IPS-18a (cell line): Measurements from ENCODE around the gene SASH3.

Source experiments
- H3K27ac ChIP-seq: one replicate; pipeline ENCODE4 v1.5.1; 2013; ENCODE audit warnings: low read length
- H3K27me3 ChIP-seq: one replicate; pipeline ENCODE4 v1.6.1; 2013; ENCODE audit warnings: mild to moderate bottlenecking, low read length; ENCODE audit not compliant: control insufficient read depth, insufficient read depth
- H3K36me3 ChIP-seq: one replicate; pipeline ENCODE4 v1.6.1; 2013; ENCODE audit warnings: low read depth, low read length; ENCODE audit not compliant: control insufficient read depth
- H3K4me1 ChIP-seq: one replicate; pipeline ENCODE4 v1.6.1; 2013; ENCODE audit warnings: low read depth, low read length; ENCODE audit not compliant: control insufficient read depth
- H3K4me3 ChIP-seq: one replicate; pipeline ENCODE4 v1.5.1; 2013; ENCODE audit warnings: low read length
- H3K9ac ChIP-seq: one replicate; pipeline ENCODE4 v1.6.1; 2013; ENCODE audit warnings: mild to moderate bottlenecking, low read length, moderate library complexity
- H3K9me3 ChIP-seq: one replicate; pipeline ENCODE4 v1.6.1; 2013; ENCODE audit warnings: low read depth, low read length; ENCODE audit not compliant: control insufficient read depth

Gene SASH3

DNA sequence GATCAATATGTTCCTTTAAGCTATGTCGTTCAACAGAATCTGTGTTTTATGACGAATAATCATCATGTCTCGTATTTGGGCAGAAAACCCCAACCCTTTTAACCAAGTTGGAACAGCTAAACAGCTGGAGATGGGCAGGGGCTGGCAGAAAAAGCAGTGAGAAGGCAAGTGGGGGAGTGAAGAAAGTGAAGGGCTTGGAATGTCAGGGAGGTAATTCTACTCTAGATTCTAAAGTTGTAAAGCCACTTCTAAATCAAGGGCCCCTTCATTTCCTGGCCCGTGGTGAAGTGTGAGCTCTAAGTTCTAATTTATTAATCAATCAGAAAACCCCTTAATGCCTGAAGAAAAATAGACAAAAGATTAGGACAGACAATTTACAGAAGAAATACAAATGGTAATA is 20.4 kb downstream of the SASH3 start:
- H3K9ac ChIP-seq = no peak overlapping the region
- H3K4me3 ChIP-seq = no peak overlapping the region
- peaks cover 14% of the 10 kb centered on the region for H3K9me3 ChIP-seq
- H3K27me3 ChIP-seq = no peaks in the 10 kb centered on the region
- no peaks in the 10 kb centered on the region for H3K4me1 ChIP-seq
- H3K36me3 ChIP-seq = no peaks in the 10 kb centered on the region
- no peak overlapping the region for H3K27ac ChIP-seq

DNA sequence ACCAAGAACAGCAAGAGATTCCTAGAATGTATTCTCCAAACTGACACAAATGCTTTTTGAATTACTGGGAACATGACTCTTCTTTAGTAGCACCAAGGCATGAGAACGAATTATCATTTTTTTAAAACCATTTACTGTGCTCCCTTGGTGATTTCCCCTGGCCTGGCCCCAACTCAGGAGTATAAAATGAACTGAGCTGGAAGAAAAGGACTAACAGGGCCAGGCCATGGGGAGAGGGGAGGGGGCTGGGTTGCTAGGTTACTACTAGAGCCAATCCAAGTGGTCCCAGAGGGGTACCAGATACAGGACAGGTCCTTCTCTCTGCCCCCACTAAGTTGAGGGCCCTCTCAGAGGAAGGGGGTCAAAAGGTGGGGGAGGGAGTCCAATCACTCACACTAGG is 23.1 kb downstream of the SASH3 start:
- Histone ChIP-seq H3K9me3 (peaks cover 15% of the 10 kb centered on the region), H3K9ac (no peak overlapping the region), H3K4me3 (no peak overlapping the region), H3K36me3 (peaks cover 6% of the 10 kb centered on the region), H3K27me3 (no peaks in the 10 kb centered on the region), H3K4me1 (no peaks in the 10 kb centered on the region), H3K27ac (no peak overlapping the region)

DNA sequence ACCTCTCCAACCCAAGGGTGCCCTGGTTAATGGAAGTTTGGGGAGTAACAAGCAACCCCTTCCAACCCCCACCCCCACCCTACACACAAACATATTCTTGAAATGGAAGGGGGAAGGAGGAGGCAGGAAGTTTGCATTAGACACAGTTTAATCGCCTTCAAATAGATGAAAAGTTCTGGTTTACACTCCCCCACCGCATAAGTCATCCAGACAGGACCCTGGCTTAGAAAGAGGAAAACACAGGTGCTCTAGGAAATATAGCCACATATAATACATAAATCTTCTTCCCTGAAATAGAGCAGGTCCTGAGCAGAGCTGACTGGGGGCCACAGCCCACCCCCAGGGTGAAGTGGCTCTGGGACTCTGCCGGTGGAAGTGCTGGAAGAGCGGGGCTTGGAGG is 25.1 kb downstream of the SASH3 start:
- H3K9me3 ChIP-seq = peaks cover 10% of the 10 kb centered on the region
- no peaks in the 10 kb centered on the region for H3K4me1 ChIP-seq
- no peak overlapping the region for H3K27ac ChIP-seq
- H3K27me3 ChIP-seq = no peaks in the 10 kb centered on the region
- peaks cover 6% of the 10 kb centered on the region for H3K36me3 ChIP-seq
- H3K9ac ChIP-seq = no peak overlapping the region
- H3K4me3 ChIP-seq = no peak overlapping the region

DNA sequence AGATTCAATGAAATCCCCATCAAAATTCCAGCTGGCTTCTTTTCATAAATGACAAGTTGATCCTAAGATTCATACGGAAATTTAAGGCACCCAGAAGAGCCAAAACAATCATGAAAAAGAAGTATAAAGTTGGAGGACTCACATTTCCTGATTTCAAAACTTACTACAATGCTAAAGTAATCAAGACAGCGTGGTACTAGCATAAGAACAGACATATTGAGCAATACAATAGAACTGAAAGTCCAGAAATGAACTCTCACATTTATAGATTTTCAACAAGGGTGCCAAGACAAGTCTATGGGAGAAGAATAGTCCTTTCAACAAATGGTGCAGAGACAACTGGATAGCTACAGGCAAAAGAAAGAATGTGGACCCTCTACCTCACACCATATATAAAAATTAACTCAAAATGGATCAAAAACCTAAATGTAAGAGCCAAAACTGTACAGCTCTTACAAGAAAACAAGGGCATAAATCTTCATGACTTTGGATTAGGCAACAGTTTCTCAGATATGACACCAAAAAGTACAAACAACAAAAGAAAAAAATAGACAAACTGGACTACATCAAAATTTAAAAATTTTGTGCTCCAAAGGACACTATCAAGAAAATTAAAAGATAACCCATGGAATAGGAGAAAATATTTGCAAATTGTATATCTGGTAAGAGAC is 28.5 kb downstream of the SASH3 start:
- Histone ChIP-seq H3K36me3 (peaks cover 13% of the 10 kb centered on the region), H3K27ac (no peak overlapping the region), H3K9me3 (peaks cover 10% of the 10 kb centered on the region), H3K4me1 (no peaks in the 10 kb centered on the region), H3K27me3 (no peaks in the 10 kb centered on the region), H3K9ac (no peak overlapping the region), H3K4me3 (no peak overlapping the region)

DNA sequence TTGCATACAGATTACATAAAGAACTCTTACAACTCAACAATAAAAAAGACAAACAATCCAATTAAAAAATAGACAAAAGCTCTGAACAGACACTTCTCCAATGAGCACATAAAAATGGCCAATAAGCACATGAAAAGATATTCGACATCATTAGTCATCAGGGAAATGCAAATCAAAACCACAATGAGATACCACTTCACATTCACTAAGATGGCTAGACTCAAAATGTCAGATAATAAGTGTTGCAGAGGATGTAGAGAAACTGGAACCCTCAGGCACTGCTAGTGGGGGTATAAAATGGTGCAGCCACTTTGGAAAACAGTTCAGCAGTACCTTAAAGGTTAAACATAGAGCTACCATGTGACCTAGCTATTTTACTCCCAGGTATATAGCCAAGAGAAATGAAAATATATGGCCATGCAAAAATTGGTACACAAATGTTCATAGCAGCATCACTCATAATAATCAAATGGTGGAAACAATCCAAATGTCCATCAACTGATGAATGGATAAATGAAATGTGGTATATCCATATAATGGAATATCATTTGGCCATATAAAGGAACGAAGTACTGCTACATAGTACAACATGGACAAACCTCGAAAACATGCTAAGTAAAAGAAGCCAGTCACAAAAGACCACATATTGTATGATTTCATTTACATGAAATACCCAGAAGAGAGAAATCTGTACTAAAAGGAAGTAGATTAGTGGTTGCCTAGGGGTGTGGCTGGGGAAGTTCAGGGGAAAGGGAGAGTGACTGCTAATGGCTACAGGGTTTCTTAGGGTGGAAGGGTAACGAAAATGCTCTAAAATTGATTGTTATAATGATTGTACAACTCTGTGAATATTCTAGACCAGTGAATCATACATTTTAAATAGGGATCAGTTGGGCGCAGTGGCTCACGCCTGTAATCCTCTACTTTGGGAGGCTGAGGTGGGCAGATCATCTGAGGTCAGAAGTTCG is 29.4 kb downstream of the SASH3 start:
- no peaks in the 10 kb centered on the region for H3K4me1 ChIP-seq
- H3K9me3 ChIP-seq = peaks cover 10% of the 10 kb centered on the region
- H3K36me3 ChIP-seq = peaks cover 13% of the 10 kb centered on the region
- no peak overlapping the region for H3K9ac ChIP-seq
- no peak overlapping the region for H3K27ac ChIP-seq
- no peak overlapping the region for H3K4me3 ChIP-seq
- H3K27me3 ChIP-seq = no peaks in the 10 kb centered on the region

DNA sequence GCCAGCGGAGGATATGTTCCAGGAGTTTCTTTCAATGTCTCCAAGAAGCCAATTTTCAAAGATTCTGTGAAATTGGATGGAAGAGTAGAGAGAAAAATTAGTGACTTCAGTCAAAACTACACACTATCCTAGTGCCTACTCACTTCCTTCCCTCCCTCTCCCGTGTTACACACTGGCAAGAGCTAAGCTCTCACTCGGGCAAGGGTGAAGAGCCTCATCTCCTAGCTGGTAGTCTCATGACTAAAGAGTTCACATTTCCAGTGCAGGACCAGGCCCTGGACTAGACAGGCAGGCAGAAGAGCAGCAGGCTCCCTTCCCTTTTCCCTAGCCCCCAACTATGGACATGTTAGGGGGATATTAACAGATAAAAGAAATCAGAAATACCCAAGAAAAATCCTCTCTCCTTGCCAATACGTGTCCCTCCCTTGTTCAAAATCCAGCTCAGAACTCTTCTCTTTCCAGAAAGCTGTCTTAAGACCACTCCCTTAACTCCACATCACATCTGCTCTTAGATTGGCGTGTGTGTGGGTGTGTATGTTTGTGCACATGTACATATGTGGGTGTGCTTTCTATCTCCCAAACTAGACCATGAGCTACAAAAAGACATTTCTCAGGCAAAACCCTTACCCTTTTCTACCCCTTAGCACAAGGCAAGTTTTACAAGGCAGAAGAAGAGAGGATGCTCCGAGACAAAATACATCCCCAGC is 34.1 kb downstream of the SASH3 start:
- Histone ChIP-seq H3K36me3 (peaks cover 7% of the 10 kb centered on the region), H3K4me3 (no peak overlapping the region), H3K9me3 (peaks cover 6% of the 10 kb centered on the region), H3K9ac (no peak overlapping the region), H3K27me3 (no peaks in the 10 kb centered on the region), H3K27ac (no peak overlapping the region), H3K4me1 (no peaks in the 10 kb centered on the region)

DNA sequence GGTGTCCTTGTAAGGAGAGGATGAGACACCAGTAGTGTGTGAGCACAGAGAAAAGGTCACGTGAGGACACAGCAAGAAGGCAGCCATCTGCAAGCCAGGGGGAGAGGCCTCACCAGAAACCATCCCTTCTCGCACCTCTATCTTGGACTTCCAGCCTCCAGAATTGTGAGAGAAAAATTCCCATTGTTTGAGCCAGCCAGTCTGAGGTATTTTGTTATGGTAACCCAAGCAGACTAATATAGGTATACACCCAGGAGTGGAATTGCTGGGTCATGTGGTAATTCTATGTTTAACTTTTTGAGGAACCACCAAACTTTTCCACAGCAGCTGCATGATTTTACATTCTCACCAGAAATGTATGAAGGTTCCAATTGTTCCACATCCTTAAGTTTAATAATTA is 38.4 kb downstream of the SASH3 start:
- Histone ChIP-seq H3K4me1 (no peaks in the 10 kb centered on the region), H3K9ac (no peak overlapping the region), H3K36me3 (no peaks in the 10 kb centered on the region), H3K9me3 (peaks cover 6% of the 10 kb centered on the region), H3K27ac (no peak overlapping the region), H3K4me3 (no peak overlapping the region), H3K27me3 (no peaks in the 10 kb centered on the region)

DNA sequence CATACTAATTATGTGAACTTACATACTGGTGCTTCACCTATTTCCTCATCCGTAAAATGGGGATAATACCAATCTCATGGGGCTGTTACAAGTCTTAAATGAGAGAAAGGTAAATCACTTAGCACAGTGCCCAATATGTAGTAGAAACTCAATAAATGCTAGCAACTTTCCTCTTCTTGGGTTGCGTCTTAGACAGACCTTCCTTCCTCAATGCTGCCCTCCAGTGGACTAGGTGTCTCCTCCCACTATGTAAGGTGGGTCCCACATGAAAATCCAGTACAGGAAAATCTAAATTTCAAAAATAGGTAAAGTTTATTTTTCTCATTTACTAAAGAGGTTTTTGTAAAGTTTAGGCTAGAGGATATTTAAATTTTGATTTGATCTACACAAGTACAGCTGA is 43.4 kb downstream of the SASH3 start:
- Histone ChIP-seq H3K27ac (no peak overlapping the region), H3K9me3 (peaks cover 4% of the 10 kb centered on the region), H3K9ac (no peak overlapping the region), H3K27me3 (no peaks in the 10 kb centered on the region), H3K4me3 (no peak overlapping the region), H3K36me3 (no peaks in the 10 kb centered on the region), H3K4me1 (no peaks in the 10 kb centered on the region)

DNA sequence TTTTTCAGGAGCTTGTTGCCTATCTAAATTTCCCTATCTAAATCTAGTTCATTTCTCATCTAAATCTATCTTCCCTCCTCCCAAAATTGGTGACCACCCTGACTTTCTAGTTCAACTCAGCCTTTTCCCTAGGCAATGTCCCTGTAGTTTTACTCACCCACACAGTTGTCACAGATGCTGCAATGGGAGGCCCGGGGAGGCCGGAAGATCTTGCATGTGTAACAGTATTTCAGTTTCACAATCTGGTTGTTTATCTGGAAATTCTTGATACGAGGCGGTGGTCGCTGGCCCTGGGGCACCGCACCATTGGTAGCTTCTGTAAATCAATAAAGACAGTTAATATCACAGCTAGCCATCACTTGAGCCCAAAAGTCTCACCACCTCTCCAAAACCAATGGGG is 43.8 kb downstream of the SASH3 start:
- no peak overlapping the region for H3K27ac ChIP-seq
- H3K27me3 ChIP-seq = no peaks in the 10 kb centered on the region
- no peak overlapping the region for H3K9ac ChIP-seq
- H3K9me3 ChIP-seq = peaks cover 4% of the 10 kb centered on the region
- H3K4me3 ChIP-seq = no peak overlapping the region
- no peaks in the 10 kb centered on the region for H3K36me3 ChIP-seq
- H3K4me1 ChIP-seq = no peaks in the 10 kb centered on the region

DNA sequence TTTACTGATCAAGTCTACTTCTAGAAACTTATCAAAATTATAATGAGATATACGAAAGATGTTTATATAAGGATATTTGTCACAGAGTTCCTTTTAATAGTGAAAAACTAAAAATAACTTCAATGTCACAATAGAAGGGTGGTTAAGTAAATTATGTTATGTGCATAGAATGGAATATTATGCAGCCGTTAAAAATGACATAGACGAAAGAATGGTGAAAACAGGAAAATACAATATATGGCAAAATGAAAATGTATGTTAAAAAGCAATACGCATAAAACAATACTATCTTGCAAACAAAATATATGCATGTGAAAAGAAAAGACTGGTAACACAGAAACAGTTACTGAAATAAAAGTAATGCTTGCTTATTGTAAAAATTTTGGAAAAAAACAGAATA is 44.9 kb downstream of the SASH3 start:
- no peaks in the 10 kb centered on the region for H3K27me3 ChIP-seq
- H3K4me3 ChIP-seq = no peak overlapping the region
- peaks cover 7% of the 10 kb centered on the region for H3K9me3 ChIP-seq
- no peaks in the 10 kb centered on the region for H3K36me3 ChIP-seq
- H3K27ac ChIP-seq = no peak overlapping the region
- no peak overlapping the region for H3K9ac ChIP-seq
- no peaks in the 10 kb centered on the region for H3K4me1 ChIP-seq

DNA sequence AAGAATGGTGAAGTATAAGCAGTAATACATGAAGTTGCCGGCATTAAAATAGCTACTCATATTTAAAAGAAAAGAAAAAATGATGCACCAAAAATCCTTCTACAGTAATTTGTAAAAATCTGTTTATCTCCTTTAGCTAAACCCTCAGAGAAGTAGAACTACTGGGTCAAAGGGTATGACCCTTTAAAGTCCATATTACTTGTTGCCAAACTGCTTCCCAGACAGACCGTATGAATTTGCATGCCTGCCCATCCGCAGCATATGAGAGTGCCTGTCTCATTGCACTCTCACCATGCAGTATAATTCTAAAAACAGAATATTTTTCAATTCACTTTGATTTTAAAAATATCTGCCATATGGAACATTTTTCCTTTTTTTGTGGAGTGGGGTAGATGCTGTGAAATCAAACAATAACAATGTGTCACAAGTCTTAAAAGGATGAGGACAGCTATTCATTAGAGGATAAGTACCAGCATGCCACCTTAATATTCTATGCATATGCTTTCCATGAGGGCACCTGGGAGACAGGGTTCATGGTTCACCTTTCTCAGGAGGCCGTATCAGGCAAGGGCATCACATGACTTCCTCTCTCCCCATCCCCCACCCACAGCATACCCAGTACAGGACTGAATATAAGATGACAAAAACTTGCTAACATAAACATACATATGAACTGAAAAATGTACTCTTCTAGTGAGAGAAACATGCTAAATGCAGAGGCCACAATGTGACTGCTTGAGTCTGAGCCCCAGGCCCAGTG is 46.2 kb downstream of the SASH3 start:
- no peak overlapping the region for H3K27ac ChIP-seq
- H3K9me3 ChIP-seq = peaks cover 7% of the 10 kb centered on the region
- H3K9ac ChIP-seq = no peak overlapping the region
- H3K36me3 ChIP-seq = no peaks in the 10 kb centered on the region
- no peaks in the 10 kb centered on the region for H3K4me1 ChIP-seq
- no peaks in the 10 kb centered on the region for H3K27me3 ChIP-seq
- no peak overlapping the region for H3K4me3 ChIP-seq
